Immature natural killer cell (primary cell): ENCODE measurements around the gene CACNA1I. TPM values are rescaled to one million over a fixed set of nuclear protein-coding genes. Genes with fewer than 3 reads are reported as not detected.

ENCODE experiments used
- DNase-seq, 3 donors: peaks; one replicate each; pipeline ENCODE4 v3.0.0; 2022; ENCODE audit warnings: mixed read lengths in 1 of 3
- H3K27ac Mint-ChIP-seq, 6 donors: one replicate each; pipeline ENCODE4 v1.8.0; 2020; ENCODE audit warnings: mixed read lengths in 6 of 6, mild to moderate bottlenecking in 5 of 6, inconsistent platforms in 4 of 6, moderate library complexity in 3 of 6
- H3K27me3 Mint-ChIP-seq, 3 donors: one replicate each; pipeline ENCODE4 v1.8.0; 2020 to 2021; ENCODE audit warnings: low read depth in 3 of 3, mild to moderate bottlenecking in 3 of 3, mixed read lengths in 3 of 3, moderate library complexity in 3 of 3, inconsistent platforms in 1 of 3
- H3K36me3 Mint-ChIP-seq, 3 donors: one replicate each; pipeline ENCODE4 v1.8.0; 2020; ENCODE audit warnings: mixed read lengths in 3 of 3, inconsistent platforms in 2 of 3, mild to moderate bottlenecking in 2 of 3
- H3K4me1 Mint-ChIP-seq, 2 donors: one replicate each; pipeline ENCODE4 v1.8.0; 2020; ENCODE audit warnings: inconsistent platforms in 2 of 2, mild to moderate bottlenecking in 2 of 2, mixed read lengths in 2 of 2, moderate library complexity in 1 of 2
- H3K4me3 Mint-ChIP-seq, 5 donors: one replicate each; pipeline ENCODE4 v1.8.0; 2020; ENCODE audit warnings: mild to moderate bottlenecking in 5 of 5, mixed read lengths in 5 of 5, inconsistent platforms in 3 of 5, moderate library complexity in 3 of 5
- H3K9me3 Mint-ChIP-seq, 6 donors: one replicate each; pipeline ENCODE4 v1.8.0; 2020; ENCODE audit warnings: mild to moderate bottlenecking in 6 of 6, mixed read lengths in 6 of 6, inconsistent platforms in 4 of 6, moderate library complexity in 3 of 6
- polyA plus RNA-seq, 3 donors: library from polyadenylated mRNA; unstranded; fragments of 300-500 nt; fragmentation: Illumina TruSeq; gene quantifications; one replicate each; pipeline ENCODE4 v1.2.3, GENCODE V29; 2021

CACNA1I gene
- polyA plus RNA-seq, 3 donors from 2014 or later: not detected

GRCh38 chr22:39679652-39680051, 109.1 kb downstream of the CACNA1I start:
- DNase-seq: no peak
- Mint-ChIP-seq H3K36me3 (no peaks in the 10 kb centered on the region), H3K4me1 (peaks cover 0 to 1% of the 10 kb centered on the region in 2 donors), H3K27me3 (peaks cover 0 to 16% (median 4%) of the 10 kb centered on the region in 3 donors), H3K27ac (no peak overlapping the region), H3K4me3 (no peak overlapping the region), H3K9me3 (no peaks in the 10 kb centered on the region)

- no peaks in the 10 kb centered on the region for H3K36me3 Mint-ChIP-seq
- no peak overlapping the region for H3K4me3 Mint-ChIP-seq
- H3K27me3 Mint-ChIP-seq: peaks cover 0 to 17% (median 4%) of the 10 kb centered on the region in 3 donors
- H3K4me1 Mint-ChIP-seq: peaks cover 0 to 1% of the 10 kb centered on the region in 2 donors
- no peak for DNase-seq
- no peaks in the 10 kb centered on the region for H3K9me3 Mint-ChIP-seq
- H3K27ac Mint-ChIP-seq: no peak overlapping the region
Observed at GRCh38 chr22:39680486-39680885, 109.9 kb downstream of the CACNA1I start.

GRCh38 chr22:39681038-39681861, 110.7 kb downstream of the CACNA1I start:
- DNase-seq: no peak
- Mint-ChIP-seq H3K36me3 (no peaks in the 10 kb centered on the region), H3K4me3 (no peak overlapping the region), H3K9me3 (no peaks in the 10 kb centered on the region), H3K4me1 (peaks cover 0 to 1% of the 10 kb centered on the region in 2 donors), H3K27ac (no peak overlapping the region), H3K27me3 (peaks cover 0 to 15% (median 4%) of the 10 kb centered on the region in 3 donors)

- no peaks in the 10 kb centered on the region for H3K36me3 Mint-ChIP-seq
- peaks cover 5 to 23% (median 6%) of the 10 kb centered on the region in 3 donors for H3K27me3 Mint-ChIP-seq
- H3K27ac Mint-ChIP-seq: no peak overlapping the region
- H3K9me3 Mint-ChIP-seq: no peaks in the 10 kb centered on the region
- no peak for DNase-seq
- peaks cover 0 to 3% of the 10 kb centered on the region in 2 donors for H3K4me1 Mint-ChIP-seq
- no peak overlapping the region for H3K4me3 Mint-ChIP-seq
Observed at GRCh38 chr22:39682994-39683393, 112.4 kb downstream of the CACNA1I start.

GRCh38 chr22:39683639-39684038, 113.1 kb downstream of the CACNA1I start:
- Mint-ChIP-seq H3K4me3 (no peak overlapping the region), H3K36me3 (no peaks in the 10 kb centered on the region), H3K27ac (no peak overlapping the region), H3K4me1 (peaks cover 0 to 3% of the 10 kb centered on the region in 2 donors), H3K9me3 (no peaks in the 10 kb centered on the region), H3K27me3 (peaks cover 5 to 23% (median 9%) of the 10 kb centered on the region in 3 donors)
- no peak for DNase-seq

- Mint-ChIP-seq H3K4me1 (peaks cover 0 to 3% of the 10 kb centered on the region in 2 donors), H3K9me3 (no peaks in the 10 kb centered on the region), H3K36me3 (no peaks in the 10 kb centered on the region), H3K4me3 (peak overlapping the region in 1 of 5 donors; percentile 21), H3K27me3 (peaks cover 5 to 23% (median 9%) of the 10 kb centered on the region in 3 donors), H3K27ac (no peak overlapping the region)
- DNase-seq: no peak
Observed at GRCh38 chr22:39684702-39685281, 114.2 kb downstream of the CACNA1I start.

- H3K27ac Mint-ChIP-seq: no peak overlapping the region
- peaks cover 5 to 28% (median 9%) of the 10 kb centered on the region in 3 donors for H3K27me3 Mint-ChIP-seq
- H3K4me3 Mint-ChIP-seq: no peak overlapping the region
- no peaks in the 10 kb centered on the region for H3K36me3 Mint-ChIP-seq
- no peak for DNase-seq
- no peaks in the 10 kb centered on the region for H3K9me3 Mint-ChIP-seq
- H3K4me1 Mint-ChIP-seq: peaks cover 0 to 3% of the 10 kb centered on the region in 2 donors
Observed at GRCh38 chr22:39685336-39686177, 115.0 kb downstream of the CACNA1I start.

- Mint-ChIP-seq H3K27ac (no peak overlapping the region), H3K4me3 (peak overlapping the region in 2 of 5 donors; percentile 29 to 49), H3K4me1 (peaks cover 0 to 3% of the 10 kb centered on the region in 2 donors), H3K9me3 (no peaks in the 10 kb centered on the region), H3K36me3 (no peaks in the 10 kb centered on the region), H3K27me3 (peaks cover 6 to 30% (median 9%) of the 10 kb centered on the region in 3 donors)
- no peak for DNase-seq
Observed at GRCh38 chr22:39686178-39686620, 115.6 kb downstream of the CACNA1I start.

- Mint-ChIP-seq H3K4me1 (peaks cover 0 to 3% of the 10 kb centered on the region in 2 donors), H3K4me3 (no peak overlapping the region), H3K27ac (no peak overlapping the region), H3K27me3 (peaks cover 6 to 30% (median 9%) of the 10 kb centered on the region in 3 donors), H3K36me3 (no peaks in the 10 kb centered on the region), H3K9me3 (no peaks in the 10 kb centered on the region)
- DNase-seq: no peak
Observed at GRCh38 chr22:39686776-39687525, 116.4 kb downstream of the CACNA1I start.

- peaks cover 6 to 27% (median 9%) of the 10 kb centered on the region in 3 donors for H3K27me3 Mint-ChIP-seq
Observed at GRCh38 chr22:39688186-39688785, 117.7 kb downstream of the CACNA1I start.

GRCh38 chr22:39689421-39689820, 118.9 kb downstream of the CACNA1I start:
- Mint-ChIP-seq H3K4me1 (peaks cover 0 to 1% of the 10 kb centered on the region in 2 donors), H3K36me3 (no peaks in the 10 kb centered on the region), H3K27me3 (peaks cover 5 to 25% (median 9%) of the 10 kb centered on the region in 3 donors), H3K9me3 (no peaks in the 10 kb centered on the region), H3K27ac (no peak overlapping the region), H3K4me3 (no peak overlapping the region)
- no peak for DNase-seq

More at GRCh38 chr22:39688186-39688785, 117.7 kb downstream of the CACNA1I start:
- Mint-ChIP-seq H3K4me1 (peaks cover 0 to 3% of the 10 kb centered on the region in 2 donors), H3K4me3 (no peak overlapping the region), H3K9me3 (no peaks in the 10 kb centered on the region), H3K27ac (no peak overlapping the region), H3K36me3 (no peaks in the 10 kb centered on the region)
- DNase-seq: no peak

- no peak overlapping the region for H3K4me3 Mint-ChIP-seq
- no peak overlapping the region for H3K27ac Mint-ChIP-seq
- no peaks in the 10 kb centered on the region for H3K9me3 Mint-ChIP-seq
- peaks cover 5 to 22% (median 10%) of the 10 kb centered on the region in 3 donors for H3K27me3 Mint-ChIP-seq
- peaks cover 0 to 1% of the 10 kb centered on the region in 2 donors for H3K4me1 Mint-ChIP-seq
- H3K36me3 Mint-ChIP-seq: no peaks in the 10 kb centered on the region
- no peak for DNase-seq
Observed at GRCh38 chr22:39690881-39691605, 120.5 kb downstream of the CACNA1I start.
